ENCODE measurements around the gene STK25.

The STK25 gene

DNA sequence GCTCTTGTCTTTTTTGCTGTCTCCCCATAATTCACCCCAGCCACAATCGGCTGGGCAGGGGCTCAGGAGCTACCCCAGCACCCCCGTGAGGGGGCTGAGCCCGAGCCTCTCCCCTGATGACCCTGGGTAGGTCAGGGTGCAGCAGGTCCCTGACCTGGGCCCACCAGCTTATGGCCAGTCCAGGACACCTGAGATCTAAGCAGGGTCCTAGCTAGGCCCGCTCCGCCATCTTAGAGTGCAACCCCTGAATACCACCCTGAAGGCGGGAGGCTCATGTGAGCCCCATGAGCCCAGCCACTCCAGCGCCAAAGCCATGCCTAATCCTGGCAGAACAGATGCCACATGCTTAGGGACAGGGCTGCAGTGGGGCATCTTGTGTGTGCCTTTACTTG, 16.2 kb downstream of the STK25 start:
- no peak for DNase-seq

DNA sequence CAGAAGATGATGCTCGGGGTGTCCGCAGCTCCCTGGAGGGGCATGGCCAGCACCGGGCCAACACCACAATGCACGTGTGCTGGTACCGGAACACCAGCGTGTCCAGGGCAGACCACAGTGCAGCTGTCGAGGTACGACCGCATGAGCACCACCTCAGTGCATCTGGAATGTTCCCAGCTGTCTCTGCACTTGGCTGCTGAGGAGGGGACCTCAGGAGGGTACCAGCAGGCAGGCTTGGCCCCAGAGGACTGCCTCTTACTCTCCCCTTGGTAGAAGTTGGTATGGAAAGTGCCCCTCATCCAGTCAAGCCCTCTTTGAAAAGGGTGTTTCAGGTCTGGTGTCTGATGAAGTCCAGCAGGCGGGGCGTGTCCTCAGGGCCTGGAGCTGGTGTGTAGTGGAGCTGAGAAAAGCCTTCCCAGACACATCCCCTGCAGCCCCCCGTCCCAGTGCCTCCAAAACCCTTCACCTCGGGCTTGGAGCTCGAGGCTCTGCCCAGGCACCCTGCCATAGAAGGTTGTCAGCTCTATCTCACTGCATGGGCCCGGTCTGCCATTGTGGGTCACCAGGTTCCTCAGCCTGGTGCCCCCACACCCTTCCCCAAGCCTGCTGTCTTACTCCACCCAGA, 16.7 kb downstream of the STK25 start:
- DNase-seq = no peak

DNA sequence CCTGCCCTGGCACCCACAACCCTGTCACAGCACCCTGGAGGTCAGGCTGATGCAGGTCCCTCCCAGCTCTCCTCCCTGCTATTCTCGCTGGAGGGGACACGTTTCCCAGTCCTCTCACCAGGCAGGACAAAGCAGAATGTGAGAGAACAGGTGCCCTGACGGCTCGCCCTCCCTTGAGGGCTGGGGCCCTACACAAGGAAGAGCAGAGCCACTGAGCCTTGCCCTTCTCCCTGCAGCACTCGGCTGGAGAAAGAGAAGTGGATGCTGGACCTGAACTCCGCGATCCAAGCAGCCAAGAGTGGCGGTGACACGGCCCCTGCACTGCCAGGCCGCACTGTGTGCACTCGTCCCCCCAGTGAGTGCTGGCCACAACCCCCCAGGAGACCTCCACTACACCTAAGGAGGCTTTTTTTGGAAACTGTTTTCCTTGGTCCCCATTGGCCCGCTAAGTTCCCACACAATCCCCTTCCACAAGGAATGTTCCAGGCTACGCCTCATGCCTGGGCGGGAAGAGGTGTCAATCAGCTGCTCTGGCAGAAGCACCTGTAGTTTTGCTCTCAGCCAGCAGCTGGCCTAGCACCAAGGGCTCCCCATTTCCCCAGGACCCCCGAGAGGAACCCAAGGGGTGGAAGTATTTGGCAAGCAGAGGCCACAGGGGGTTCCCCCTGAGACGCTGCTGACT, 17.4 kb downstream of the STK25 start:
- DNase-seq = no peak

DNA sequence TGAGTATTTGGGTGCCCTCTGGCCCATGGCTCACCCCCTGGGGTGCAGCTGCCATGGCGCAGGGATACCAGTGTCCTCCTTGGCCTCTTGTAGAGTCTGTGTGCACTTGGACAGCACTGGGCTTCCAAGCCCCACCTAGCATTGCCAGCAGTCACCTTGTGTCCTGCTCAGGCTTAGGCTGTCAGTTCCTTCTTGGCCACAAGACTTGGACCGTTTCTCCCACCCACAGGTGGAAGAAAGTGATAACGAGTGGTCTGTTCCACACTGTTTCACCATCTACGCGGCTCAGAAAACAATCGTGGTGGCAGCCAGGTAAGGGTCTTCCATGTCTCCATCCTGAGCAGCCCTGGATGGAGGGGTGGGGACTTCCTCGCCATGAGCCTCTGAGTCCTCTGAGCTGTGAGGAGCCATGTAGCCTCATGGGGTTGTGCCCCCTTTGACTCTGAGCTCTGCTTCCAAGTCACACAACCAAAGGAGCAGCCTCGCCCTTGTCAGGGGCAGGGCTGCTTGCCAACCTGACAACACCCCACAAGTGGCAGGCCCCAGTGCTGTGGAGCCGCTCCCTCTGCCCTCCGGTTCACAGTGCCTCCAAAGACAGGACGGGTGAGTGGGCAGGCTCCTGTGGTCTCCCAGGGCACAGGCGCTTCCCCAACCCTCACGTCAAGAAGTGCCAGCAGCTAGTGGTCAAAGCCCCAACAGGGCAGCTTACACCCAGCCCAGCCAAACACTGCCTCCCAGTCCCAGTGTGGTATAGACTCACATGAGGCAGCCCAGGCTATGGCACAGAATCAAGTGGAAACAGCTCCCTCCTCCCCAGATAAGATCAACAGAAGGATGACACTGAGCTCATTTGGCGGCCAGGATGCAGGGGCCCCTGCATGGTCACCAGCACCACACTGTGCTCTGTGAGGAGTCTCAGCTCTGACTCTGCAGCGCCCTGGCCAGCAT, 18.4 kb downstream of the STK25 start:
- no peak for DNase-seq

DNA sequence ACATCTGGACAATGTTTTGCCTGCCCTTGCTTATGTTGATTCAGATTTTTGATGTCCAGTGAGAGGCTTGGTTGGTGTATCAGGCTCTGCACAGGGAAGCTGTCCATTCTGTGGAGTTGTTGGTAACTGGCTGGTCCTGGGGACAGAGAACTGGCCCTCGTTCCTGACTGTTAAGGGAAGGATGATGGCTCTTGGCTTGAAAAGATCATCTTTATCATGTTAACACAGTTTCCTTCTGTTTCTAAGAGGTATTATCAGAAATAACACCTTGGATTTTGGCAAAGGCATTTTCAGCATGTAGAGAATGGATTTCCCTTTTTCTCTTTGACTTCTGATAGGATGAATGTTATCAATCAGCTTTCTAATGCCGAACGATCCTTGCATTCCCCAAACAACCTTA, 19.3 kb downstream of the STK25 start:
- no peak for DNase-seq

DNA sequence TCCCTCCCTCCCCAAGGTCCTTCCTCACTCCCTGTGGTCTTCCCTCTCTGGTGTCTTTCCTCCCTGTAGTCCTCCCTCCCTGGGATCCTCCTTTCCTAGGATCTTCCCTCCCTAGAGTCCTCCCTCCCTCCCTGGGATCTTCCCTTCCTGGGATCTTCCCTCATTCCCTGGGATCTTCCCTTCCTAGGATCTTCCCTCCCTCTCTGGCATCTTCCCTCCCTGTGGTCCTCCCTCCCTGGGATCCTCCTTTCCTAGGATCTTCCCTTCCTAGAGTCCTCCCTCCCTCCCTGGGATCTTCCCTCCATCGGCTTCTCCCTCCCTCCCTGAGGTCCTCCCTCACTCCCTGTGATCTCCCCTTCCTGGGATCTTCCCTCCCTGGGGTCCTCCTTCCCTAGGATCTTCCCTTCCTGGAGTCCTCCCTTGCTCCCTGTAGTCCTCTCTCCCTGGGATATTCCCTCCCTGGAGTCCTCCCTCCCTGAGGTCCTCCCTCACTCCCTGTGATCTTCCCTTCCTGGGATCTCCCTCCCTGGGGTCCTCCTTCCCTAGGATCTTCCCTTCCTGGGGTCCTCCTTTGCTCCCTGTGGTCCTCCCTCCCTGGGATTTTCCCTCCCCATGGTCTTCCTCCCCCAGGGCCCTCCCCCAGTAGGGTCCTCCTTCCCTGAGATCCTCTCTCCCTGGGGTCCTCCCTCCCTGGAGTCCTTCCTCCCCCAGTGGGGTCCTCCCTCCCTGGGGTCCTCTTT, 23.0 kb downstream of the STK25 start:
- DNase-seq = no peak

DNA sequence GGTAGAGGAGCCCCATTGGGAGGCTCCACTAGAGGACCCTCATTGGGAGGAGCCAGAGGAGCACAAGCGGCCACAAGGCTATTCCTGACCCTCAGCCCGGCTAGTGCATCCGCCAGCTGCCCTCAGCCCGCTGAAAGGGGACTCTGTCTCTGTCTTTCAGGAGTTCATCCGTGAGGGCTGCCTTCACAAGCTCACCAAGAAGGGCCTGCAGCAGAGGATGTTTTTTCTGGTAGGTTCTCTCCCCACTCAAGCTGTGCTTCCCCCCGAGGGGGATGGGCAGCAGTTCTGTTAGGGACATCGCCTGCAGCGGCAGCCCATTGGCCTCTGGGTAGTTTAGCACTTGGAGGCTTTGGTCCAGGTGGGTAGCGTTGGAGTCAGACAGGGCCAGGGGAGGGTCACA, 25.1 kb downstream of the STK25 start:
- no peak for DNase-seq

DNA sequence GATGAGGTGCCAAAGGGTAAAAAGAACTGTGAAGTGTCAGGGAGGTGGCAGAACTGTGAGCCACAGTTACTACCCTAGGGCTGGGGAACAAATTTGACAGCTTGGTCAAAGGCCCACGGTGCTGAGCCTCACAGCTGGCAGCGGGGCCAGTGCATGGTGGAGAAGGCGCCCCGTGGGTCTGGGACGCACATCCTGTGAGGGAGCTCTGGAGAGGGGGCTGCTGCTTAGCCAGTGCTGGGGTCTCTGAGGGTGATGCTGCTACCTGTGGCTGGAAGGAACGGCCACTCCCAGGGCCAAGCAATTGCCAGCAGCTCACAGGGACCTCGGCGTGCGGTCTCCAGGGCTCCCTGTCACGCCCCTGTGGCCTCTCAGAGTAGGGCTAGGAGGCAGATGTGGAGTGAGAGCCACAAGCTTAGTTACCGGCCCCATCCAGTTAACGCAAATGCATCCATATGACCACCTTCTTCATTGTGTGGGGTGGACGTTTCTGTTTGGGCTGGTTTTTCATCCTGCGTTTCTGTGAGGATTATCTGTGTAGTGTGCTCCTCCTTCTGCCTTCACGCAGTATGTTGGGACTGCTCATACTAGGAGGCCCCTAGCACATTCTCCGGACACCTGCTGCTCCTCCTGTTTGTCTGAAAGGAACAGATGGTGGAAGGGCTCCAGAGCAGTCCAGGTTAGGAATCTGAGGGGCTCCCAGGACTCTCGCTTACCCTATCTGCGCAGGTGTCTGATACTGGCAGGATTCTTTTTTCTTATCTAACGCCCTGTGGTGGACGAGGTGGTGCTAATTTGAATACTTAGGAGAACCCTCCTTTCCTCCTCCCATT, 26.0 kb downstream of the STK25 start:
- no peak for DNase-seq

DNA sequence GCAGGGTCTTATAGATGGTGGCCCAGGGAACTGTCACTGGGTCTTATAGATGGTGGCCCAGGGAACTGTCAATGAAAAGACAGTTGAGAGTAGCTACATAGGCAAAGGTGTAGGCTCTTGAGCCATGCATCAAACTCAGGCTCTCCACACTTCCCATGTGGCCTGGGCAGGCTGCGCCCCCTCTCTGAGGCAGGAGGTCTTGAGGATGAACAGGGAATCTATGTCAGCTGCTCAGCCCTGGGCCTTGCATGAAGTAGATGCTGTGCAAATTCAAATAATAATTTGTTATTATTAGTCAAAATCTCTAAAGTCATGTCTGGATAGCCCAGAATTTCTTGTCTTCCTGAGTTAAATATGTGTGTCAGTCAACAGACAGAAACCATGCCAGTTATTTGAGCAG, 26.7 kb downstream of the STK25 start:
- DNase-seq = no peak

DNA sequence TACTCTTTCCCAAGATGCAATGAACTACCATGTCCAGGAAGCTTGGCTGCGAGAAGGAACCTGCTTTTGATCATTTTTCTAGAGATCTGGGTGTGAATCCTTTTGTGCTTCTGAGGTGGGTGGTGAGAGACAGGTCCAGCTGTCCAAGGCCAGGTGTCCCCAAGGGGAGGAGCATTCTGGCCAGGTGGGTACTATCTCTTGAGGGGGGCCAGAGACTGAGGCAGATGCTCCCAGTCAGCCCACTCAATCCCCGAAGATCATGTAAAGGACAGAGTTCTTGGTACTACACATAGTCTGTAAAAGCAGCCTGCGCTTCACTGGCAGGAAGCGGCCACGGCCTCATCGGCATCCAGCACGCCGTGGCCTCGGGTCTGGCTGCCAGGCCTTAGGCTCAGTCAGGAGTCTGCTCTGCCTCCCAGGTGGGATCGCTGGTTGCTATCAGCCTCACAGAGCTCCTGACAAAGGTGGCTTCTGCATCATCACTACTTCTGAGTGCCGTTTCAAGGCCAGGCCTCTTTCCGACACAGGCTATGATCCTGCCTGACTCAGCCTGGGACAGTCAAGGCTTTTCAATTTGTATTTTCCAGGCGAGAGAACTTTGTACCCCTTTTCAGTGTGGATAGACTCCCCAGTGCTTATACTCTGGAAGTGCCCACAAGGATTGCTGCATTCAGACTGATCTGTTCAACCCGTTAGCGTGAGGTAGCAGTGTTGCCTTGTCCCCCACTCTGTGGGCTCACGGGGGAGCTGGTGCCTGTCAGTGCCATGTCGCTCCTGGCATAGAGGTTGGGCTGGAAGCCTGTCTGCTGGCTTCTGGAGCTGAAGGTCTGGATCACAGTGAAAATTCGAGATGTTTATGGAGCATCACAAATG, 29.1 kb downstream of the STK25 start:
- no peak for DNase-seq

DNA sequence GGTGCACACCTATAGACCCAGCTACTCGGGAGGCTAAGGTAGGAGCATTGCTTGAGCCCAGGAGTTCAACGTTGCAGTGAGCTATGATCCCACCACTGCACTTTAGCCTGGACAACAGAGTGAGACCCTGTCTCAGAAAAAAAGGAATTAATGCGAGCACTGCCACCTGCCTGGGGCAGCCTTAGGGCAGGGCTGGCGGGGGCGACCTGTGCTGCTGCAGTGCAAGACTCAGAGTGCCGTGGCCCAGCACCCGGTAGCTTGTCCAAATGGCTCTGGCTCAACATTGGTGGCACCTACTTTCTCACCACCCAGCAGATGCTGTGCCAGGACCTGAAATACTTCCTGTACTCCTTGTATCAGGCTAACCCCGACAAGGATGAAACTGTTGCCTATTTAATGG, 30.2 kb downstream of the STK25 start:
- no peak for DNase-seq

DNA sequence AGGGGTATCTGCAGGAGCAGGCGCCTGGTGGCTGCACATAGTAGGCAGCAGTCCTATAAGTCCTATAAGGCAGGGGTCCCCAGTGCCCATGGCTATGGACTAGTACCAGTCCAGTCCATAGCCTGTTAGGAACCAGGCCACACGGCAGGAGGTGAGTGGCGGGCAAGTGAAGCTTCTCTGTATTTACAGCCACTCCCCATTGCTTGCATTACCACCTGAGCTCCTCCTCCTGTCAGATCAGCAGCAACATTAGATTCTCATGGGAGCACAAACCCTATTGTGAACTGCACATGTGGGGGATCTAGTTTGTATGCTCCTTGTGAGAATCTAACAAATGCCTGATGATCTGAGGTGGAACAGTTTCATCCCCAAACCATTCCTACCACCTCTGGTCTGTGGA, 33.1 kb downstream of the STK25 start:
- no peak for DNase-seq

DNA sequence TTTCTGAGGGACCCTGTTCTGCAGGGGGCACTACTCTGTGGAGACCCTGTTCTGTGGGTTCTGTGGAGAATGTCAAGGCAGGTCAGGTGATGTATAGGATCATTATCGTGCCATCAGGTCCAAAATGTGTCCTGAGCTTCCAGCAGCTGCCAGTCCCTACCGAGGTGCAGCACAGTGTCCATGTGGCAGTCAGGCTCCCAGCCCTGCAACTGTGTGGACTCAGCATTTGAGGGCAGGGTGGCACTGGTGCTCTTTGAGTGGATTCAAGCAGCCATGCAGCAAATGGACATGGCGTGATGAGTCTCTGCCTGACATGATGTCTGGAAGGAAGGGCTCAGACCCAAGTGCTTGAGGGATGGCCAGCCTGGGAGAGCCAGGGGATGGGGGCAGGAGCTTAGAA, 35.0 kb downstream of the STK25 start:
- DNase-seq = no peak

DNA sequence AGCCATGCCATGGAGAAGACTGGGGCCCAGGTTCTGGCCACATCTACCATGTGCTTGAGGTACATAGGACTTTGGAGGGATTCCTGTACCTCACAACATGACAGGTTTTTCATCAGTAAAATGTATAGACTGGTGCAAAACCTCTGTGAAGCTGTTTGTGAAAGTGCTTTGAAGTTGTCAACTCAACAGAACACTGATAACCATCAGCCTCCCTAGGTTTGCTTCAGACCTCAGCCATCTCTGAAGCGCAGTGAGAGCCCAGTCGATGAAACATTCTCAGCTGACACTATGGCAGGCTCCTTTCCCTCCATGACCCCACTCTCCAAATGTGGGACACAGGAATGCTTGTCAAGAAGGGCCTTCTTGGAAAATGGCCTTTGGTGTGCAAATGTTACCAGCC, 38.6 kb downstream of the STK25 start:
- DNase-seq = no peak

DNA sequence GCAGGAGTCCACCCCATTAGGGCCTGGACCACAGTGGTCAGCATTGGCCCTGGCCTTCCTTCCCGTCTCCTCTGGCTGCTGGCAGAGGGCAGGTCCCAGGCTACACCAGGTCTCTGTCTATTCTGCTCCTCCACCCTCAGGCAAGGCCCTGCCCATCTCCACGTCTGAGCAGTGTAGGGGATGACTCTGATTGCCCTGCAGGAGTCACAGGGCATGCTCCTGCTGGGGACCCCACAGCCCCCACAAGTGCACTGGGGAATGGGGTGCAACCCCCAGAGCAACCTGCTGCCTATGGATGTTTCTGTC, 40.0 kb downstream of the STK25 start:
- no peak for DNase-seq

DNA sequence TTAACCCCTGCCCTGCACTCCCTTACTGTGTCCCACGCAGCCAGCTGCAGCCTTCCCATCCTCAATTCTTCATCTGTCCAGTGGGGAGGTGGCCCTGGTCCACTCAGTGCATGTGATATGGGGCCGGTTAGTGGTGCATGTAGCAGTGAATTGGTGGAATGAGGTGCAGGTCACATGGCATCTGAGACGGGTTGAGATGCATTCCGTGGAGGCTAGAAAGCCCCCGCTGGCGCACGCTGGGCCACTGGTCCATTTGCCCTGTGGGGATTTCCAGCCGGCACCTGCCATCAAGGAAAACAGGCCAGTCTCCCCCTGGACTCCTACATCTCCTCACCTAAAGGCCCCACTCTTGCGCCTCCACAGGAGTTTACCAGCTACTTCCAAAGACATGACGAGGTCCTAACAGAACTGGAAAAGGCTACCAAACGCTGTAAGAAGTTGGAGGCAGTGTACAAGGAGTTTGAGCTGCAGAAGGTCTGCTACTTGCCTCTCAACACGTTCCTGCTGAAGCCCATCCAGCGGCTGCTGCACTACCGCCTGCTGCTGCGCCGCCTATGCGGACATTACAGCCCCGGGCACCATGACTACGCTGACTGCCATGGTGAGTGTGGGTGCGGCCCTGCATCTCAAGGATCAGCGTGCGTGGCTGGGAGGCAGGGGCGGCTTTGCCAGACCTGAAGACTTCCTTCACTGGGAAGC, 40.5 kb downstream of the STK25 start:
- DNase-seq = no peak

DNA sequence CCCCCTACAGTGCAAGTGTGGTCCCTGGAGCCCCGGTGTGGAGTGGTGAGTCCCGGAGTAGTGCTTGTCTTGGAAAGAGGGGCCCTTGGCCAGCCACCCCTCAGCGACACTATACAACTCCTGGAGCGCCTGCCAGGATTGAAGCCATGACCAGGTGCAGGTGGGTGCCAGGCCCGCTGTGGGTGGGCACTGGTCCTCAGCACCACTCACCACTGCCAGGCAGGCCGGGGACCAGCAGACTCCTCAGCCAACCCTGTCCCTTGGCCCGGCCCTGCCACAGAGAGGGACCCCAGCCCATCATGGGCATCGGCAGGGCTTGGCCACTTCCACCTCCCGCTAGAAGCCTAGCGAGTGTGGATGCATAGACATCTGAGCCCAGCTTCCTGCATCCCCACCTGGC, 42.2 kb downstream of the STK25 start:
- no peak for DNase-seq

DNA sequence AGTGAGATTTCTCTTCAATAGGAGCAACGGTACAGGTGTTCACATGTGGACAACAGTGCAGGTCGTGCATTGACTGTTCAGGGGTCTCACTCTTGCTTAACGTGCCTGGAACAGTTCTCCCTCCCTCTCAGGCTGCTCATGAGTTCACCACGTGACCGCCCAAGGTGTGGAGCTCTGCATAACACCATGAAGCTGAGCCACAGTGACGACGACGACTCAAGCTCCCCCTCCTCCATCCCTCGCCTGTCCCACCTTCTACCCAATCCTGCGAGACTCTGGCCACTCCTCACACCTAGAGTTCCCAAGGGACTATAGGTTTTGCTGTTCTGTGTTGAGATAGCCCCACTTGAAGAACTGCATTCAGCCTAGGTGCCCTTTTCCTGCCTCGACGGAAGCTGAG, 42.8 kb downstream of the STK25 start:
- DNase-seq = no peak

DNA sequence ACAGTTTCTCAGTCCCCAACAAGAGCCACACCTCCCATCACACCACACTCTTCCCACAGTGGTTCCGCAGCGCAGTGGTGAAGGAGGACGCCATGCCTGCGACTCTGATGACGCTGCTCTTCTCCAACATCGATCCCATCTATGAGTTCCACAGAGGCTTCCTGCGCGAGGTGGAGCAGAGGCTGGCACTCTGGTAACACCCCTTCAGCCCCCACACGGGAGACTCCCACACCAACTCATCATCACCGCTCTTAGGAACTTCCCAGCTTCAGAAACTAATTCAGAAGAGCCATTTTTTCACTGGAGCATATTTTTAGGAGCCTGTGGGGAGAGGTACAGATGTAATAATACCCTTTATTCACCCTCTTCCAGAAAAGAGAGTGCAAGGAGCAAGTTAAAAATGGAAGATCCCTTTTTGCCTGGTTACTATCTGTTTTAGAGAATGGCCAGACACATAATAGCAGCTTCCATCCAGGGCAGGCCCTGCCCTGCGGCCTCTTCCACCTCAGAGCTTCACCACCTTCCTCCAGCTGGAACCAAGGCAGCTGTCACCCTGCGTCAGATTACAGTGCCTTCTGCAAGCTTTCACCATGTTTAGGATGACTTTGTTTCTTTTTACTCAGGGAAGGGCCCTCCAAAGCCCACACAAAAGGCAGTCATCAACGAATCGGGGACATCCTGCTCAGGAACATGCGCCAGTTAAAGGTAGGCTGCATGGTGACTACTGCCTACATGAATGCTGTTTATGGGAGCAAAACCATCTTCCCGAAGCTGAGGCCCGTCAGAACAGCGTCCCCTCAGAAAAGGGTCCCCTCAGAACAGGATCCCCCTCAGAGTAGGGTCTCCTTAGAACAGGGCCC, 44.9 kb downstream of the STK25 start:
- DNase-seq = no peak

All from 8988T (cell line).